SK-N-SH (cell line): Measurements from ENCODE around the gene UBE3B. TPM values are rescaled to one million over a fixed set of nuclear protein-coding genes. Genes with fewer than 3 reads are reported as not detected.

Experiments used
- CTCF ChIA-PET: fragments of 300-600, 350-600 bp; formaldehyde crosslinking; extraction: SDS; loops from one replicate; lab custom pipeline; 2021; lab: Yijun Ruan, JAX
- POLR2A ChIA-PET: fragments of 350-600 bp; sonication (Branson Sonifier 250); formaldehyde crosslinking; extraction: SDS; loops from one replicate; lab custom pipeline; 2020; ENCODE audit warnings: antibody characterized with exemption, inconsistent platforms; lab: Yijun Ruan, JAX
- DNase-seq: peaks from one replicate; pipeline ENCODE4 v3.0.0; 2012
- H2AFZ ChIP-seq: fragments of 200-600 bp; sonication (generic); 2 replicates; pipeline ENCODE4 v1.8.1; 2016; ENCODE audit warnings: antibody characterized with exemption, mild to moderate bottlenecking, low read depth
- H3F3A ChIP-seq: fragments of 200-600 bp; sonication (generic); replicated peaks from 2 replicates; pipeline ENCODE3; 2016; ENCODE audit warnings: antibody characterized with exemption, mild to moderate bottlenecking; ENCODE audit not compliant: insufficient read depth
- H3K27ac ChIP-seq, 2 experiments: fragments of 200-500 bp in 1 of 2; fragments of 200-600 bp in 1 of 2; sonication (Bioruptor generic) in 1 of 2; sonication (generic), shearing (Covaris generic) in 1 of 2; 2 replicates each; pipeline versions ENCODE4 v1.5.1 to v1.6.1; 2014 to 2016; ENCODE audit warnings: low read depth in 2 of 2, inconsistent platforms in 1 of 2, low read length in 1 of 2, mild to moderate bottlenecking in 1 of 2, mixed read lengths in 1 of 2
- H3K27me3 ChIP-seq: fragments of 200-600 bp; sonication (generic), shearing (Covaris generic); 2 replicates; pipeline ENCODE4 v1.6.1; 2016; ENCODE audit warnings: mixed run types; ENCODE audit not compliant: insufficient read depth
- H3K36me3 ChIP-seq, 2 experiments: fragments of 200-500 bp in 1 of 2; fragments of 200-600 bp in 1 of 2; sonication (Bioruptor generic) in 1 of 2; sonication (generic) in 1 of 2; replicated peaks in 1 of 2; 2 replicates each; pipeline versions ENCODE3 to v1.5.1; 2014 to 2016; ENCODE audit warnings: low read length in 1 of 2, mild to moderate bottlenecking in 1 of 2; ENCODE audit not compliant: insufficient read depth in 2 of 2, control insufficient read depth in 1 of 2
- H3K4me1 ChIP-seq, 2 experiments: fragments of 200-500 bp in 1 of 2; fragments of 200-600 bp in 1 of 2; sonication (Bioruptor generic) in 1 of 2; sonication (generic), shearing (Covaris generic) in 1 of 2; 2 replicates each; pipeline versions ENCODE4 v1.5.1 to v1.6.1; 2014 to 2016; ENCODE audit warnings: low read depth in 1 of 2, low read length in 1 of 2, mixed run types in 1 of 2; ENCODE audit not compliant: insufficient read depth in 2 of 2, control insufficient read depth in 1 of 2
- H3K4me2 ChIP-seq: fragments of 200-600 bp; sonication (generic), shearing (Covaris generic); 2 replicates; pipeline ENCODE4 v1.6.1; 2017; ENCODE audit warnings: mixed run types
- H3K4me3 ChIP-seq, 2 experiments: fragments of 200-500 bp in 1 of 2; fragments of 200-600 bp in 1 of 2; sonication (Bioruptor generic) in 1 of 2; sonication (generic), shearing (Covaris generic) in 1 of 2; 2 replicates each; pipeline versions ENCODE4 v1.5.1 to v1.8.1; 2014 to 2016; ENCODE audit warnings: low read depth in 2 of 2, inconsistent platforms in 1 of 2, low read length in 1 of 2, mild to moderate bottlenecking in 1 of 2, mixed read lengths in 1 of 2, moderate library complexity in 1 of 2
- H3K79me2 ChIP-seq: fragments of 200-600 bp; sonication (generic); 2 replicates; pipeline ENCODE4 v1.8.1; 2017; ENCODE audit warnings: mild to moderate bottlenecking; ENCODE audit not compliant: insufficient read depth
- H3K9ac ChIP-seq: fragments of 200-600 bp; sonication (generic); 2 replicates; pipeline ENCODE4 v1.6.1; 2017; ENCODE audit warnings: mixed run types
- H3K9me2 ChIP-seq: fragments of 200-600 bp; sonication (generic); 2 replicates; pipeline ENCODE4 v1.6.1; 2017; ENCODE audit warnings: mixed run types
- H3K9me3 ChIP-seq: fragments of 200-600 bp; sonication (generic); 2 replicates; pipeline ENCODE4 v1.6.1; 2017; ENCODE audit warnings: mixed run types, mild to moderate bottlenecking, moderate library complexity
- H4K20me1 ChIP-seq: fragments of 200-600 bp; sonication (generic); 2 replicates; pipeline ENCODE4 v1.6.1; 2017; ENCODE audit warnings: mild to moderate bottlenecking, mixed run types; ENCODE audit not compliant: insufficient read depth
- CHD2 ChIP-seq: fragments of 150-350 bp; IDR thresholded peaks from 2 replicates; pipeline ENCODE4 v1.6.1; 2018; ENCODE audit warnings: low read length; ENCODE audit not compliant: partially characterized antibody
- EP300 ChIP-seq, 2 experiments: IDR thresholded peaks; 2 replicates each; pipeline versions ENCODE4 v1.4.0 to v1.6.1; 2012; ENCODE audit warnings: borderline replicate concordance in 1 of 2, low read depth in 1 of 2, low read length in 1 of 2
- EZH2phosphoT487 ChIP-seq: fragments of 200-600 bp; sonication (generic); IDR thresholded peaks from 2 replicates; pipeline ENCODE4 v1.6.1; 2017; ENCODE audit warnings: low read depth, mixed run types, mild to moderate bottlenecking, antibody characterized with exemption, moderate library complexity, borderline replicate concordance
- FOXJ3 ChIP-seq: sonication (generic); formaldehyde crosslinking; IDR thresholded peaks from 2 replicates; pipeline ENCODE4 v1.5.1; 2020; ENCODE audit warnings: mild to moderate bottlenecking, missing genetic modification reagents
- GABPA ChIP-seq: IDR thresholded peaks from 2 replicates; pipeline ENCODE4 v1.4.0; 2012; ENCODE audit warnings: low read depth, mild to moderate bottlenecking
- MEF2A ChIP-seq: IDR thresholded peaks from 2 replicates; pipeline ENCODE4 v1.4.0; 2012; ENCODE audit warnings: low read depth, borderline replicate concordance
- NFIC ChIP-seq: IDR thresholded peaks from 2 replicates; pipeline ENCODE4 v1.4.0; 2012; ENCODE audit warnings: borderline replicate concordance
- POLR2AphosphoS5 ChIP-seq: IDR thresholded peaks from 2 replicates; pipeline ENCODE4 v1.6.1; 2012; ENCODE audit warnings: low read depth, low read length
- RAD21 ChIP-seq: IDR thresholded peaks from 2 replicates; pipeline ENCODE4 v1.6.1; 2012; ENCODE audit warnings: mild to moderate bottlenecking, low read length
- RCOR1 ChIP-seq: fragments of 150-350 bp; IDR thresholded peaks from 2 replicates; pipeline ENCODE4 v1.6.1; 2017; ENCODE audit warnings: antibody characterized with exemption, low read length
- RXRA ChIP-seq: IDR thresholded peaks from 2 replicates; pipeline ENCODE4 v1.4.0; 2012; ENCODE audit warnings: low read depth, mild to moderate bottlenecking, borderline replicate concordance
- SIN3A ChIP-seq: IDR thresholded peaks from 2 replicates; pipeline ENCODE4 v1.6.1; 2012; ENCODE audit warnings: low read depth, mild to moderate bottlenecking, low read length, moderate library complexity, borderline replicate concordance
- YY1 ChIP-seq: IDR thresholded peaks from 2 replicates; pipeline ENCODE4 v1.4.0; 2012; ENCODE audit warnings: low read depth, mild to moderate bottlenecking
- WGBS: methylation state at CpG from one replicate; pipeline ENCODE4 v1.1.6; 2017; ENCODE audit warnings: low lambda C conversion rate; 5-methylcytosine and 5-hydroxymethylcytosine counted together
- polyA plus RNA-seq, 3 experiments: library from polyadenylated mRNA; depleted of rRNA; stranded (reverse); fragments of >200 nt; gene quantifications; 2 replicates each; pipeline ENCODE4 v1.2.3, GENCODE V29; 2012
- TF ChIP-seq, protein P1 (sequence below): IDR thresholded peaks from 2 replicates; pipeline ENCODE4 v1.4.0; 2012; ENCODE audit warnings: low read depth, borderline replicate concordance
- TF ChIP-seq, protein P2 (sequence below): IDR thresholded peaks from 2 replicates; pipeline ENCODE4 v1.6.1; 2012; ENCODE audit warnings: mild to moderate bottlenecking, low read depth, low read length, moderate library complexity
- TF ChIP-seq, protein P3 (sequence below): IDR thresholded peaks from 2 replicates; pipeline ENCODE4 v1.4.0; 2012; ENCODE audit warnings: low read depth
- TF ChIP-seq, protein P4 (sequence below): fragments of 150-350 bp; IDR thresholded peaks from 2 replicates; pipeline ENCODE4 v1.6.1; 2017; ENCODE audit warnings: antibody characterized with exemption, low read length, low read depth, borderline replicate concordance
- TF ChIP-seq, protein P5 (sequence below): fragments of 200-600 bp; sonication (generic); IDR thresholded peaks from 2 replicates; pipeline ENCODE4 v1.6.1; 2017; ENCODE audit warnings: antibody characterized with exemption, mild to moderate bottlenecking, moderate library complexity
- TF ChIP-seq, protein P6 (sequence below): fragments of 150-350 bp; IDR thresholded peaks from 2 replicates; pipeline ENCODE4 v1.6.1; 2016; ENCODE audit warnings: mild to moderate bottlenecking, low read depth, low read length

UBE3B gene
- polyA plus RNA-seq, 1 of the 3 experiments (the other 2 are of a cell fraction): 28.6 TPM

DNA sequence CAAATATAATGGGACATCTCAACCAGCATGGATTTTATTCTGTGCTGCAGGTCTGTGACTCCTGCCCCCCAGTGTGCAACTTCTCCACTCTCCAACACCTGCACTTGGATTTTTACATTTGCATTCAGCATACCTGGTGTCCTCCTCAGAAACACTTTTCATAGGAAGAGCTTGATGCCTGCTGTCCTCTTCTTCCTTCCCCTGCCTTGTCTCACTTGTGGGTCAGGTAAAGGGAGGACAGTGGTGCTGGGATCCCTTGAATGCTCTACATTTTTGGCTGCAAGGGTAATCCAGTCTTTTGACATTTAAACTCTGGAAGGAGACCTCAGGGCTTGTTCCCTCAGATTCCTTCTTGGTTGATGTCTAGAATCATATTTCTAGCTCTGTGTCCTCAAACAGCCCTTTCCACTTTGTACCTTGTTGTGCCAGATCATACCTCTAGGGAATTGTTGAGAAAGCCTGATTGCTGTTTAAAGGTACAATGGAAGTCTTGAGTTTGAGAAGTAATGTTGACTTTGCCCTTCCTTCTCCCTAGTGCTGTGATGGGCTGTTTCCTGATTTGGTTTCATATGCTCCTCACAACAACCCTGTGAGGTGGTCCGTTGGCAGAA lies 12.6 kb downstream of the UBE3B start:
- no peak overlapping the region for H3K9ac ChIP-seq
- CTCF ChIA-PET: interaction anchor here (0.6 to 2.0 kb wide), 3 partner anchors 9 to 1601 kb away, joined by 3 to 5 read pairs (median 4); no protein-coding TSS in a partner anchor
- H3K27ac ChIP-seq: no peak overlapping the region
- no peaks in the 10 kb centered on the region for H3K79me2 ChIP-seq
- H3K27me3 ChIP-seq: no peaks in the 10 kb centered on the region
- no peaks in the 10 kb centered on the region for H3K9me3 ChIP-seq
- H3K4me2 ChIP-seq: no peak overlapping the region
- no peaks in the 10 kb centered on the region for H3K4me1 ChIP-seq
- no peaks in the 10 kb centered on the region for H3K9me2 ChIP-seq
- 95% methylated on average over 1 of the region's 1 CpG for WGBS
- no peaks in the 10 kb centered on the region for H4K20me1 ChIP-seq
- no peak overlapping the region for H2AFZ ChIP-seq
- H3K36me3 ChIP-seq: peaks cover 44 to 85% of the 10 kb centered on the region in 2 experiments
- no peak for DNase-seq
- H3K4me3 ChIP-seq: no peak overlapping the region
- TF ChIP-seq RCOR1 (no peak), RAD21 (no peak), CHD2 (no peak), POLR2AphosphoS5 (no peak), FOXJ3 (CRISPR knock-in tag) (no peak), RXRA (no peak), SIN3A (no peak), NFIC (no peak), YY1 (no peak), EP300 (IDR thresholded peaks at IDR 0.05; ENCODE audit: borderline replicate concordance in 1 of 2, low read depth in 1 of 2, low read length in 1 of 2) (no peak), EZH2phosphoT487 (no peak), GABPA (no peak), MEF2A (no peak)
- TF ChIP-seq, protein P1, sequence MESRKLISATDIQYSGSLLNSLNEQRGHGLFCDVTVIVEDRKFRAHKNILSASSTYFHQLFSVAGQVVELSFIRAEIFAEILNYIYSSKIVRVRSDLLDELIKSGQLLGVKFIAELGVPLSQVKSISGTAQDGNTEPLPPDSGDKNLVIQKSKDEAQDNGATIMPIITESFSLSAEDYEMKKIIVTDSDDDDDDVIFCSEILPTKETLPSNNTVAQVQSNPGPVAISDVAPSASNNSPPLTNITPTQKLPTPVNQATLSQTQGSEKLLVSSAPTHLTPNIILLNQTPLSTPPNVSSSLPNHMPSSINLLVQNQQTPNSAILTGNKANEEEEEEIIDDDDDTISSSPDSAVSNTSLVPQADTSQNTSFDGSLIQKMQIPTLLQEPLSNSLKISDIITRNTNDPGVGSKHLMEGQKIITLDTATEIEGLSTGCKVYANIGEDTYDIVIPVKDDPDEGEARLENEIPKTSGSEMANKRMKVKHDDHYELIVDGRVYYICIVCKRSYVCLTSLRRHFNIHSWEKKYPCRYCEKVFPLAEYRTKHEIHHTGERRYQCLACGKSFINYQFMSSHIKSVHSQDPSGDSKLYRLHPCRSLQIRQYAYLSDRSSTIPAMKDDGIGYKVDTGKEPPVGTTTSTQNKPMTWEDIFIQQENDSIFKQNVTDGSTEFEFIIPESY: no peak
- TF ChIP-seq, protein P2, sequence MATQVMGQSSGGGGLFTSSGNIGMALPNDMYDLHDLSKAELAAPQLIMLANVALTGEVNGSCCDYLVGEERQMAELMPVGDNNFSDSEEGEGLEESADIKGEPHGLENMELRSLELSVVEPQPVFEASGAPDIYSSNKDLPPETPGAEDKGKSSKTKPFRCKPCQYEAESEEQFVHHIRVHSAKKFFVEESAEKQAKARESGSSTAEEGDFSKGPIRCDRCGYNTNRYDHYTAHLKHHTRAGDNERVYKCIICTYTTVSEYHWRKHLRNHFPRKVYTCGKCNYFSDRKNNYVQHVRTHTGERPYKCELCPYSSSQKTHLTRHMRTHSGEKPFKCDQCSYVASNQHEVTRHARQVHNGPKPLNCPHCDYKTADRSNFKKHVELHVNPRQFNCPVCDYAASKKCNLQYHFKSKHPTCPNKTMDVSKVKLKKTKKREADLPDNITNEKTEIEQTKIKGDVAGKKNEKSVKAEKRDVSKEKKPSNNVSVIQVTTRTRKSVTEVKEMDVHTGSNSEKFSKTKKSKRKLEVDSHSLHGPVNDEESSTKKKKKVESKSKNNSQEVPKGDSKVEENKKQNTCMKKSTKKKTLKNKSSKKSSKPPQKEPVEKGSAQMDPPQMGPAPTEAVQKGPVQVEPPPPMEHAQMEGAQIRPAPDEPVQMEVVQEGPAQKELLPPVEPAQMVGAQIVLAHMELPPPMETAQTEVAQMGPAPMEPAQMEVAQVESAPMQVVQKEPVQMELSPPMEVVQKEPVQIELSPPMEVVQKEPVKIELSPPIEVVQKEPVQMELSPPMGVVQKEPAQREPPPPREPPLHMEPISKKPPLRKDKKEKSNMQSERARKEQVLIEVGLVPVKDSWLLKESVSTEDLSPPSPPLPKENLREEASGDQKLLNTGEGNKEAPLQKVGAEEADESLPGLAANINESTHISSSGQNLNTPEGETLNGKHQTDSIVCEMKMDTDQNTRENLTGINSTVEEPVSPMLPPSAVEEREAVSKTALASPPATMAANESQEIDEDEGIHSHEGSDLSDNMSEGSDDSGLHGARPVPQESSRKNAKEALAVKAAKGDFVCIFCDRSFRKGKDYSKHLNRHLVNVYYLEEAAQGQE: no peak
- TF ChIP-seq, protein P3, sequence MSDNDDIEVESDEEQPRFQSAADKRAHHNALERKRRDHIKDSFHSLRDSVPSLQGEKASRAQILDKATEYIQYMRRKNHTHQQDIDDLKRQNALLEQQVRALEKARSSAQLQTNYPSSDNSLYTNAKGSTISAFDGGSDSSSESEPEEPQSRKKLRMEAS: no peak
- TF ChIP-seq, protein P4, sequence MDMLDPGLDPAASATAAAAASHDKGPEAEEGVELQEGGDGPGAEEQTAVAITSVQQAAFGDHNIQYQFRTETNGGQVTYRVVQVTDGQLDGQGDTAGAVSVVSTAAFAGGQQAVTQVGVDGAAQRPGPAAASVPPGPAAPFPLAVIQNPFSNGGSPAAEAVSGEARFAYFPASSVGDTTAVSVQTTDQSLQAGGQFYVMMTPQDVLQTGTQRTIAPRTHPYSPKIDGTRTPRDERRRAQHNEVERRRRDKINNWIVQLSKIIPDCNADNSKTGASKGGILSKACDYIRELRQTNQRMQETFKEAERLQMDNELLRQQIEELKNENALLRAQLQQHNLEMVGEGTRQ: no peak
- TF ChIP-seq, protein P5, sequence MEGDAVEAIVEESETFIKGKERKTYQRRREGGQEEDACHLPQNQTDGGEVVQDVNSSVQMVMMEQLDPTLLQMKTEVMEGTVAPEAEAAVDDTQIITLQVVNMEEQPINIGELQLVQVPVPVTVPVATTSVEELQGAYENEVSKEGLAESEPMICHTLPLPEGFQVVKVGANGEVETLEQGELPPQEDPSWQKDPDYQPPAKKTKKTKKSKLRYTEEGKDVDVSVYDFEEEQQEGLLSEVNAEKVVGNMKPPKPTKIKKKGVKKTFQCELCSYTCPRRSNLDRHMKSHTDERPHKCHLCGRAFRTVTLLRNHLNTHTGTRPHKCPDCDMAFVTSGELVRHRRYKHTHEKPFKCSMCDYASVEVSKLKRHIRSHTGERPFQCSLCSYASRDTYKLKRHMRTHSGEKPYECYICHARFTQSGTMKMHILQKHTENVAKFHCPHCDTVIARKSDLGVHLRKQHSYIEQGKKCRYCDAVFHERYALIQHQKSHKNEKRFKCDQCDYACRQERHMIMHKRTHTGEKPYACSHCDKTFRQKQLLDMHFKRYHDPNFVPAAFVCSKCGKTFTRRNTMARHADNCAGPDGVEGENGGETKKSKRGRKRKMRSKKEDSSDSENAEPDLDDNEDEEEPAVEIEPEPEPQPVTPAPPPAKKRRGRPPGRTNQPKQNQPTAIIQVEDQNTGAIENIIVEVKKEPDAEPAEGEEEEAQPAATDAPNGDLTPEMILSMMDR: no peak
- TF ChIP-seq, protein P6, sequence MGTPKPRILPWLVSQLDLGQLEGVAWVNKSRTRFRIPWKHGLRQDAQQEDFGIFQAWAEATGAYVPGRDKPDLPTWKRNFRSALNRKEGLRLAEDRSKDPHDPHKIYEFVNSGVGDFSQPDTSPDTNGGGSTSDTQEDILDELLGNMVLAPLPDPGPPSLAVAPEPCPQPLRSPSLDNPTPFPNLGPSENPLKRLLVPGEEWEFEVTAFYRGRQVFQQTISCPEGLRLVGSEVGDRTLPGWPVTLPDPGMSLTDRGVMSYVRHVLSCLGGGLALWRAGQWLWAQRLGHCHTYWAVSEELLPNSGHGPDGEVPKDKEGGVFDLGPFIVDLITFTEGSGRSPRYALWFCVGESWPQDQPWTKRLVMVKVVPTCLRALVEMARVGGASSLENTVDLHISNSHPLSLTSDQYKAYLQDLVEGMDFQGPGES: no peak
- TF ChIP-seq, all 33 proteins: peak for 0
- POLR2A ChIA-PET: no interaction called here
- no peaks in the 10 kb centered on the region for H3F3A ChIP-seq
